Adrenal gland (tissue), 12 donors: ENCODE data around the gene FGL2. TPM values are rescaled to one million over a fixed set of nuclear protein-coding genes. Genes with fewer than 3 reads are reported as not detected.
"Not testable (repeated sequence)": the region's sequence is repeated elsewhere in the genome, so short reads cannot be mapped to it uniquely, and the experiment has no call there.

Experiments
- DNase-seq, 7 donors: peaks; one replicate each; pipeline ENCODE4 v3.0.0-alpha.2; 2019 to 2020
- H3K27ac ChIP-seq, 5 donors: fragments of 200-600 bp; sonication (generic) in 4 of 5; 1 replicate in 3 of 5; 2 replicates in 2 of 5; pipeline versions ENCODE4 v1.5.1 to v1.8.0; 2016 to 2020; ENCODE audit warnings: mild to moderate bottlenecking in 1 of 5
- H3K27me3 ChIP-seq: fragments of 200-600 bp; 2 replicates; pipeline ENCODE4 v1.8.0; 2021
- H3K36me3 ChIP-seq, 2 donors: fragments of 200-600 bp; replicated peaks in 1 of 2; 1 replicate in 1 of 2; 2 replicates in 1 of 2; pipeline versions ENCODE4 v1.5.1 to v1.8.0; 2018 to 2022
- H3K4me1 ChIP-seq, 2 donors: fragments of 200-600 bp; replicated peaks in 1 of 2; 1 replicate in 1 of 2; 2 replicates in 1 of 2; pipeline versions ENCODE4 v1.5.1 to v1.8.0; 2018 to 2021
- H3K4me3 ChIP-seq, 4 donors: fragments of 200-600 bp; sonication (generic) in 3 of 4; one replicate each; pipeline ENCODE4 v1.5.1; 2016 to 2018
- H3K9me3 ChIP-seq, 3 donors: fragments of 200-600 bp; sonication (generic) in 1 of 3; replicated peaks in 1 of 3; 1 replicate in 2 of 3; 2 replicates in 1 of 3; pipeline versions ENCODE4 v1.5.1 to v1.8.0; 2016 to 2021
- POLR2A ChIP-seq, 2 donors: fragments of 450-650 bp; IDR thresholded peaks; one replicate each; pipeline ENCODE4 v1.6.1; 2017; ENCODE audit warnings: antibody characterized with exemption in 2 of 2, mild to moderate bottlenecking in 2 of 2, moderate library complexity in 1 of 2
- WGBS, 4 donors: extraction: QIAGEN DNeasy Blood & Tissue Kit in 2 of 4; methylation state at CpG; one replicate each; pipeline versions ENCODE4 v1.1.5 to v1.1.7; 2013 to 2017; 5-methylcytosine and 5-hydroxymethylcytosine counted together
- intact Hi-C, 2 donors: fragments of 100-400 bp; cut with DNase I; formaldehyde crosslinking; loops; one replicate each; pipeline versions ENCODE4 v1.14.1 to v1.15.0; 2022 to 2023
- polyA plus RNA-seq, 3 donors: library from polyadenylated mRNA; stranded (reverse); fragments of 200-250 nt in 2 of 3; fragments of 350-450 nt in 1 of 3; fragmentation: Illumina TruSeq in 1 of 3; extraction: RNeasy Lipid Tissue Mini Kit (QIAGEN cat#74804) in 1 of 3; gene quantifications; one replicate each; pipeline ENCODE4 v1.2.3, GENCODE V29; 2013 to 2014
- total RNA-seq, 9 donors: library from RNA; depleted of rRNA in 4 of 9; stranded (reverse); fragments of >200 nt in 4 of 9; fragments of 120-200 nt in 1 of 9; fragmentation: NEBNext Ultra II Directional in 1 of 9; extraction: Animal tissue kit (Norgen Biotek cat#: 25700) in 1 of 9; gene quantifications; one replicate each; pipeline versions ENCODE4 v1.1.0 to v1.2.4, GENCODE V29; 2013 to 2023
- TF ChIP-seq, protein P1 (sequence below), 6 experiments: fragments of 450-650 bp in 4 of 6; fragments of 200-600 bp in 2 of 6; sonication (generic) in 1 of 6; IDR thresholded peaks; 1 replicate in 5 of 6; 2 replicates in 1 of 6; pipeline versions ENCODE4 v1.5.1 to v1.8.0; 2016 to 2021; ENCODE audit warnings: antibody characterized with exemption in 6 of 6, mild to moderate bottlenecking in 2 of 6, moderate library complexity in 1 of 6
- donor health status: healthy with polysubstance abuse.
- donor health status: Bipolar disorder and iron deficiency.
- donor health status: DM: yes; HTN: yes; CAD: no.
- donor health status: DM: no; HTN: no; CAD: no.
- donor health status: DM: no; HTN: no; CAD: no.
- donor health status: DM: yes; HTN: yes; CAD: no.

Gene FGL2
- total and polyA plus RNA-seq, 12 donors = 4.8 to 71.7 (median 21.2) TPM

DNA sequence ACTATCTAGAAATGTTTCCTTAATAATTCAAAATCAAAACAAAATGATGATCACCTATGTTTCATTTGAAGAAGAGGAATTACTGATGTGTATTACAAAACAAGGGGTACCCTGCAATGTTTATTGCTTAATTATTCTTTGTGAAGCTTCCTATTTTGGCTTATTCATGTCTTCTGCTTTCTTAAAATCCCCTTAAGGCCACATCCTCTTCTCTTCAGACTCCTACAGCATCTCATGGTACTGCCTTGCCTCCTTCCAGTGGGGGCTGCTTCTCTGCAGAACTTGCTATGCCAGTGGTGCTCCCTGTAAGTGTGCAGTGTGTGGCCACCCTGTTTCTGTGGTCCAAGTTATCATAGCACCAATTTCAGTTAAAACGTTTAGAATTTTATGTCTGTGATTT is 42.2 kb downstream of the FGL2 start:
- Histone ChIP-seq H3K9me3 (no peaks in the 10 kb centered on the region), H3K4me1 (peaks cover 0 to 5% of the 10 kb centered on the region in 2 donors), H3K4me3 (no peak overlapping the region), H3K27me3 (no peaks in the 10 kb centered on the region), H3K36me3 (no peaks in the 10 kb centered on the region), H3K27ac (no peak overlapping the region)
- TF ChIP-seq, protein P1, sequence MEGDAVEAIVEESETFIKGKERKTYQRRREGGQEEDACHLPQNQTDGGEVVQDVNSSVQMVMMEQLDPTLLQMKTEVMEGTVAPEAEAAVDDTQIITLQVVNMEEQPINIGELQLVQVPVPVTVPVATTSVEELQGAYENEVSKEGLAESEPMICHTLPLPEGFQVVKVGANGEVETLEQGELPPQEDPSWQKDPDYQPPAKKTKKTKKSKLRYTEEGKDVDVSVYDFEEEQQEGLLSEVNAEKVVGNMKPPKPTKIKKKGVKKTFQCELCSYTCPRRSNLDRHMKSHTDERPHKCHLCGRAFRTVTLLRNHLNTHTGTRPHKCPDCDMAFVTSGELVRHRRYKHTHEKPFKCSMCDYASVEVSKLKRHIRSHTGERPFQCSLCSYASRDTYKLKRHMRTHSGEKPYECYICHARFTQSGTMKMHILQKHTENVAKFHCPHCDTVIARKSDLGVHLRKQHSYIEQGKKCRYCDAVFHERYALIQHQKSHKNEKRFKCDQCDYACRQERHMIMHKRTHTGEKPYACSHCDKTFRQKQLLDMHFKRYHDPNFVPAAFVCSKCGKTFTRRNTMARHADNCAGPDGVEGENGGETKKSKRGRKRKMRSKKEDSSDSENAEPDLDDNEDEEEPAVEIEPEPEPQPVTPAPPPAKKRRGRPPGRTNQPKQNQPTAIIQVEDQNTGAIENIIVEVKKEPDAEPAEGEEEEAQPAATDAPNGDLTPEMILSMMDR (IDR thresholded peaks at IDR 0.05) = no peak
- no peak for TF ChIP-seq POLR2A (IDR thresholded peaks at IDR 0.05)
- intact Hi-C loops = no loop called here
- WGBS, 4 donors = 11 to 36% (median 35%) methylated on average over 1 of the region's 1 CpG
- no peak for DNase-seq

DNA sequence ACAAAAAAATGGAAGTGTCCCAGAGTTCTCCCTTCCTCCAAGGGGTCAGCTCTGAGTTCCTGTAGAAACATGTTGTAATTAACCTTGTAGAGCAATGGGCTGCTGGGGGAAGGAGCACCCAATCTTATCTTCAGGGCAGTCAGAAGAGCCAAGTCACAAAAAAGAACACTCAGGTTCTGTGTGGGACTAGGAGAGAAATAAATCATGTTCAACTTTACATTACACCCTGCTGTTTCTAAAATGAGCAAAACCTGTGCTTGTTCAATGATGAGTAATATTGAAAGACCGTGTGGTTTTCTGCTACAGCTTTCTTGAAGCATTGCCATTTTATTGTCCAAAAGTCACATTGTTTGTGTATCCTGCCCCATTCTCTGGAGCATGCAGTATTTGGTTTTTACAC is 42.6 kb downstream of the FGL2 start:
- H3K36me3 ChIP-seq, H3K4me3 ChIP-seq, H3K4me1 ChIP-seq, DNase-seq, intact Hi-C loops, H3K9me3 ChIP-seq, H3K27ac ChIP-seq, H3K27me3 ChIP-seq: not testable (repeated sequence)
- no CpG with 5 or more reads among the region's 1 CpG for WGBS, 4 donors

DNA sequence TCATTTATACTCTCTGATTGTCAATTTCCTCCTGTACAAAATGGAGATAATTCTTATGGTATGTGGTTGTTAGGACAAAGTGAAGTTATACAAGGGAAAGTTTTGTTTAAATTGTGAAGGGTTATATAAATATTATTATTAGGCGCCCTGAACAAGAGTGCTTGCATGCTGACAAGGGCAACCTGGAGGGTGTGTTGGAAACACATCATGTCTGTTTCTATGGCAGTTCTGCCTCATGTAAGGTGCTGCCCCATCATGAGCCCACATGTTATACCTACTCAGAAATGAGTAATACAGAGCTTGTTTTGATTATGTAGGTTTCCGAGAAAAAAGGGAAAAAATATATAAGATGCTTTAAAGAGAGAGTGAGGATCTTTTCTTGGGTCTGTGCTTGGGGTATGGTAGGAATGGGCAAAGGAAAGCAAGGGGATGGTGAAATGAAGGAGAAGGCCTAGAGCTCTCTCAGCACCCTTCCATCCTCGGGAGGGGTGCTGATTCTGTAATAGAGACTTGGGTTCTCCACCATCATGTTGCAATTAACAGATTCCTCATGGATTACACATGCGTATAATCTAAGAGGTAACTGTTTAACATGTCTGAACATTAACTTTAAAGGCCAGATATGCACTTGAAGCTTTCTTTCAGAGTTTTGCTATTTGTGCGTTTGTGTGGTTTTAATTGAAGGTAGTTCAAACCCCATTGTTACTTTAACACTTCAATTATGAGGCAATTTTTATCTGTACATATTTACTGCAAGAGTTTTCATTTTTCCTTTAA is 43.8 kb downstream of the FGL2 start:
- H3K27me3 ChIP-seq, DNase-seq, H3K4me1 ChIP-seq, H3K4me3 ChIP-seq, H3K36me3 ChIP-seq, intact Hi-C loops, H3K9me3 ChIP-seq, H3K27ac ChIP-seq: not testable (repeated sequence)
- 84 to 94% (median 85%) methylated on average over 4 to 5 of the region's 5 CpGs for WGBS, 4 donors

DNA sequence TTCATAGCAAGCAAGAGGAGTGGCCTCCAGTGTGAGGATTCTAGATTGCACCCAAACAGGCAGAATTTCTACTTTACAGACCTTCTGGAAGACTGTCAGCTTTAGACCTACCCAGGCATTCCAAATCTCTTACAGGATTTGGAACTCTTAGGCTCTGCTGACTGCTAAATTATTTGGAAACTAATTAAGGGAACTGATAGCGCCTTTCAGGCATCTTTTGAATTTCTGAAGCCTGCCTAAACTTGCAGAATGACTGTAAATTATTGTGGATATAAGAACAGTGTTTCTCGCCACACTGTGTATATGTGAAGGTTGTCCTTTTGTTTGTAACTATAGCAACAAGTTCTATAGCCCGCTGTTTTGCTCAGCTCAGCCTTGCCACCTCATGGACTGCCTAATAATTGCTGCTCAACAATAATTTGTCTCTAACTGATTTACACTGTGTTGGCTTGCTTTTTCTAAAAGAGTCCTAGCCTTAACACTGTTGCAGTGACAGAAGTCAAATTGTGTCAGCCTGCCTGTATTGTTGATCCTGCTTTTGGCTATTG is 44.6 kb downstream of the FGL2 start:
- intact Hi-C loops, H3K4me3 ChIP-seq, H3K4me1 ChIP-seq, H3K27me3 ChIP-seq, H3K27ac ChIP-seq, H3K36me3 ChIP-seq, H3K9me3 ChIP-seq, DNase-seq: not testable (repeated sequence)
- 45 to 85% (median 54%) methylated on average over 2 to 3 of the region's 3 CpGs for WGBS, 4 donors

DNA sequence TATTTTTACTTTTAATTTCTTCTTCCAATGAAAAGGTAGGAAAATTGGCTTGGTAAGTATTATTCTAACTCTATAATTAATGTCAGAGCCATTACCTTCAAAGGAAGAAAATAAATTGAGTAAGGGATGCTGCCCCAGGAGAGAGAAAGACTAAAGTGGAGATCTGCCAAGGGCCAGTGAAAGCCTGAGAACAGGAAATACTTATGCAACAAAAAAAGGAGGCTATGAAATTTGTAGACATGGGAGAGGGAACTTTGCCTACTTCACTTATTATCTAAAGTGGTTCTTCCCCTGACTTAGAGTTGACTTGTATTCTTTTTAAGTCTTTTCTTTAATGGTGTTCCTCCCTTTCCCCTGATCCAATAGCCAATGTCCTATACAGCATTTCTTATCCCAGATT is 47.4 kb downstream of the FGL2 start:
- intact Hi-C loops, H3K36me3 ChIP-seq, H3K9me3 ChIP-seq, H3K27me3 ChIP-seq, H3K4me1 ChIP-seq, H3K27ac ChIP-seq, DNase-seq, H3K4me3 ChIP-seq: not testable (repeated sequence)

Other genes starting within 250 kb of the FGL2 start
- not detected for gene SPDYE17, start 167.5 kb downstream of the FGL2 start, total RNA-seq
- gene SPDYE17, start 167.5 kb downstream of the FGL2 start, polyA plus RNA-seq = not detected
- gene SPDYE18, start 137.3 kb downstream of the FGL2 start, total RNA-seq = 1 to 10 TPM in 3 of 9 donors, under 1 TPM in 3, not detected in 3; 0.47 to 1.4 (median 0.89) TPM
- under 1 TPM; 0.49 to 0.88 (median 0.61) TPM for gene SPDYE18, start 137.3 kb downstream of the FGL2 start, polyA plus RNA-seq
- 1 to 10 TPM in 8 of 9 donors, under 1 TPM in 1; 0.79 to 6.9 (median 4.9) TPM for gene CCDC146, start 77.2 kb downstream of the FGL2 start, total RNA-seq
- gene CCDC146, start 77.2 kb downstream of the FGL2 start, polyA plus RNA-seq = 1 to 10 TPM; 2.4 to 8.7 (median 5.4) TPM
- gene GSAP, start 216.5 kb upstream of the FGL2 start, total RNA-seq = 10 to 100 TPM; 10.3 to 29.9 (median 18.2) TPM
- 10 to 100 TPM; 14.3 to 56.1 (median 36.3) TPM for gene GSAP, start 216.5 kb upstream of the FGL2 start, polyA plus RNA-seq